Activated naive CD8-positive, alpha-beta T cell treated with anti-CD3 and anti-CD28 coated beads, Interleukin-2, amount 10 ng/mL, durations not matched to agents 7 days and 5 days (primary cell): ENCODE data around the gene TBXAS1. TPM values are rescaled to one million over a fixed set of nuclear protein-coding genes. Genes with fewer than 3 reads are reported as not detected.
A peak's percentile ranks its signal among the peaks of the same experiment; 100 is the strongest.

Experiments
- ATAC-seq: fragments of 150-1000 bp; cut with Tn5 transposase; one replicate; pipeline ENCODE4 v1.10.0; 2021; ENCODE audit warnings: low read depth, moderate library complexity
- POLR2A ChIA-PET: fragments of 350-600 bp; sonication (Branson Sonifier 250); formaldehyde crosslinking; loops from one replicate; lab custom pipeline; 2021; ENCODE audit warnings: antibody characterized with exemption; lab: Charles Lee
- DNase-seq: peaks from one replicate; pipeline ENCODE4 v3.0.0; 2021
- H3K27ac Mint-ChIP-seq: one replicate; pipeline ENCODE4 v1.8.0; 2022; ENCODE audit warnings: mild to moderate bottlenecking, mixed read lengths
- H3K27me3 Mint-ChIP-seq: one replicate; pipeline ENCODE4 v1.8.0; 2022; ENCODE audit warnings: mild to moderate bottlenecking, moderate library complexity, mixed read lengths
- H3K36me3 Mint-ChIP-seq: one replicate; pipeline ENCODE4 v1.8.0; 2021; ENCODE audit warnings: mild to moderate bottlenecking, mixed read lengths
- H3K4me1 Mint-ChIP-seq: one replicate; pipeline ENCODE4 v1.8.0; 2021; ENCODE audit warnings: mixed read lengths
- H3K4me3 Mint-ChIP-seq: one replicate; pipeline ENCODE4 v1.8.0; 2022; ENCODE audit warnings: mild to moderate bottlenecking, moderate library complexity, mixed read lengths
- H3K9me3 Mint-ChIP-seq: one replicate; pipeline ENCODE4 v1.8.0; 2021; ENCODE audit warnings: mixed read lengths
- total RNA-seq, 2 experiments: library from RNA; stranded (reverse); gene quantifications; one replicate each; pipeline ENCODE4 v1.2.3, GENCODE V29; 2021

Gene TBXAS1
- total RNA-seq, 2 experiments from 2014 or later = 2.1 to 3.0 TPM

DNA sequence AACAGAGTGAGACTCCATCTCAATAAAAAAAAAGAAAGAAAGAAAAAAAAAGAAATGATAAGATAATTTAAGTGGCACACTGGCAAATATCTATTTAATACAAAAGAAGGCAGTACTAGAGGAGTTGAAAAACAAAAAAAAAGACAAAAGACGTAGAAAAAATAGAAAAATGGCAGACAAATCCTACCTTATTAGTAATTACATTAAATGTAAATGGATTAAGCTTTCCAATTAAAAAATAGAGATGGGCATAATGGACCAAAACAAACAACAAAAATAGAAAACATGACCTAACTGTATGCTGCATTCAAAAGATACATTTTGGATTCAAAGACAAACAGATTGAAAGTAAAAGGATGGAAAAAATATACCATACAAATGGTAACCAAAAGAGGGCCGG is 239.0 kb downstream of the TBXAS1 start:
- POLR2A ChIA-PET = interaction anchor here (0.6 kb wide), 1 partner anchor 1433 kb away, joined by 3 read pairs; no protein-coding TSS in a partner anchor
- peaks cover 28% of the 10 kb centered on the region for H3K36me3 Mint-ChIP-seq
- no peak overlapping the region for H3K27ac Mint-ChIP-seq
- peaks cover 22% of the 10 kb centered on the region for H3K9me3 Mint-ChIP-seq
- H3K4me3 Mint-ChIP-seq = no peak overlapping the region
- ATAC-seq = no peak
- H3K27me3 Mint-ChIP-seq = peaks cover 2% of the 10 kb centered on the region
- H3K4me1 Mint-ChIP-seq = peaks cover 12% of the 10 kb centered on the region
- no peak for DNase-seq

GRCh38 chr7:140069298-140069949 is 240.4 kb downstream of the TBXAS1 start:
- Mint-ChIP-seq H3K36me3 (peaks cover 26% of the 10 kb centered on the region), H3K4me1 (peaks cover 6% of the 10 kb centered on the region), H3K27ac (peak overlapping the region; percentile 8), H3K4me3 (no peak overlapping the region), H3K9me3 (peaks cover 22% of the 10 kb centered on the region), H3K27me3 (peaks cover 5% of the 10 kb centered on the region)
- ATAC-seq = peak; percentile 78
- POLR2A ChIA-PET = no interaction called here
- DNase-seq = no peak

Other genes starting within 250 kb of the TBXAS1 start
- 10 to 100 TPM; 18.4 to 19.5 TPM for gene HIPK2, start 51.3 kb upstream of the TBXAS1 start, total RNA-seq
- 100 to 1,000 TPM; 125 to 126 TPM for gene PARP12, start 233.7 kb downstream of the TBXAS1 start, total RNA-seq